HepG2 (cell line): Measurements from ENCODE around the gene FAAP100. TPM values are rescaled to one million over a fixed set of nuclear protein-coding genes. Genes with fewer than 3 reads are reported as not detected.
A peak's percentile ranks its signal among the peaks of the same experiment; 100 is the strongest.

Experiments used
- ATRX ChIP-seq: sonication (generic); formaldehyde crosslinking; IDR thresholded peaks from 2 replicates; pipeline ENCODE4 v1.4.0; 2020; ENCODE audit warnings: missing genetic modification reagents, borderline replicate concordance
- BORCS8-MEF2B ChIP-seq: sonication (generic); formaldehyde crosslinking; IDR thresholded peaks from 2 replicates; pipeline ENCODE4 v1.8.0; 2022; ENCODE audit warnings: mild to moderate bottlenecking, missing genetic modification reagents
- CREB3 ChIP-seq: sonication (generic); formaldehyde crosslinking; IDR thresholded peaks from 2 replicates; pipeline ENCODE4 v1.5.0; 2020; ENCODE audit warnings: missing genetic modification reagents
- GZF1 ChIP-seq: sonication (generic); formaldehyde crosslinking; IDR thresholded peaks from 2 replicates; pipeline ENCODE4 v1.5.1; 2020; ENCODE audit warnings: mild to moderate bottlenecking, missing genetic modification reagents
- MEF2D ChIP-seq: sonication (generic); formaldehyde crosslinking; IDR thresholded peaks from 2 replicates; pipeline ENCODE4 v1.5.1; 2020; ENCODE audit warnings: mild to moderate bottlenecking, missing genetic modification reagents
- PHF5A ChIP-seq: IDR thresholded peaks from one replicate; pipeline ENCODE4 v1.6.1; 2018; ENCODE audit warnings: low read depth, missing genetic modification reagents; ENCODE audit not compliant: unreplicated experiment
- RAD21 ChIP-seq: fragments of 450-650 bp; formaldehyde crosslinking; IDR thresholded peaks from 2 replicates; pipeline ENCODE4 v1.5.0; 2020; ENCODE audit warnings: mild to moderate bottlenecking
- SRF ChIP-seq: IDR thresholded peaks from 2 replicates; pipeline ENCODE4 v1.6.1; 2011; ENCODE audit warnings: mild to moderate bottlenecking, low read depth, low read length, moderate library complexity
- SSRP1 ChIP-seq: IDR thresholded peaks from 2 replicates; pipeline ENCODE4 v1.6.1; 2016; ENCODE audit warnings: control low read depth
- ZNF24 ChIP-seq: fragments of 450-650 bp; IDR thresholded peaks from 2 replicates; pipeline ENCODE4 v1.6.1; 2017; ENCODE audit warnings: antibody characterized with exemption, mild to moderate bottlenecking
- ZNF672 ChIP-seq: sonication (generic); formaldehyde crosslinking; IDR thresholded peaks from 2 replicates; pipeline ENCODE4 v1.8.1; 2022; ENCODE audit warnings: missing genetic modification reagents
- ZNF687 ChIP-seq: sonication (generic); formaldehyde crosslinking; IDR thresholded peaks from 2 replicates; pipeline ENCODE4 v1.5.1; 2020; ENCODE audit warnings: mild to moderate bottlenecking, missing genetic modification reagents, moderate library complexity
- ZNF691 ChIP-seq: sonication (generic); formaldehyde crosslinking; IDR thresholded peaks from 2 replicates; pipeline ENCODE4 v1.4.0; 2020; ENCODE audit warnings: missing genetic modification reagents, low read depth, mild to moderate bottlenecking, borderline replicate concordance
- ZNF770 ChIP-seq: sonication (generic); formaldehyde crosslinking; IDR thresholded peaks from 2 replicates; pipeline ENCODE4 v1.5.0; 2020; ENCODE audit warnings: mild to moderate bottlenecking, missing genetic modification reagents
- ZXDC ChIP-seq: sonication (generic); formaldehyde crosslinking; IDR thresholded peaks from 2 replicates; pipeline ENCODE4 v1.5.0; 2020; ENCODE audit warnings: mild to moderate bottlenecking, missing genetic modification reagents
- polyA plus RNA-seq, 8 experiments: library from polyadenylated mRNA; depleted of rRNA in 3 of 8; stranded (reverse) in 7 of 8; unstranded in 1 of 8; fragments of >200 nt; fragmentation: Illumina TruSeq in 4 of 8; extraction: Trizol in 4 of 8; gene quantifications; 2 replicates each; pipeline versions ENCODE4 v1.2.1 to v1.2.3, GENCODE V29; 2011 to 2016; ENCODE audit warnings: low read depth in 4 of 8, missing spikeins in 1 of 8, mixed read lengths in 1 of 8; ENCODE audit not compliant: insufficient read depth in 1 of 8
- total RNA-seq, 5 experiments: library from RNA; depleted of rRNA; stranded (reverse); fragments of >200 nt; fragmentation: Illumina TruSeq; extraction: Trizol; gene quantifications; 2 replicates each; pipeline ENCODE4 v1.2.3, GENCODE V29; 2016; ENCODE audit warnings: low read depth in 1 of 5

The FAAP100 gene
- total and polyA plus RNA-seq, 2 of the 13 experiments (the other 11 are each of a cell fraction or from before 2014, with no cell fraction given), result 7.6 to 20.8 TPM

GRCh38 chr17:81537343-81537855 lies 14.8 kb downstream of the FAAP100 start (continued):
- TF ChIP-seq ZNF691 (CRISPR knock-in tag) (0 out of 2 replicates have a peak, but pooled peaks have one; percentile 29), SSRP1 (CRISPR knock-in tag) (no peak), CREB3 (CRISPR knock-in tag) (no peak), PHF5A (CRISPR knock-in tag) (no peak), ATRX (CRISPR knock-in tag) (no peak), ZNF687 (CRISPR knock-in tag) (peak; percentile 54), ZNF24 (no peak), MEF2D (CRISPR knock-in tag) (no peak), SRF (no peak), ZXDC (no peak), BORCS8-MEF2B (CRISPR knock-in tag) (0 out of 2 replicates have a peak, but pooled peaks have one; percentile 24), GZF1 (CRISPR knock-in tag) (no peak), ZNF770 (CRISPR knock-in tag) (no peak), RAD21 (peak; percentile 87), ZNF672 (no peak)
